GM18858 (cell line): ENCODE data around the gene ACSS1.

Experiments
- ATAC-seq: cut with Tn5 transposase; IDR thresholded peaks from one replicate; pipeline ENCODE4 v1.9.1; 2021; ENCODE audit not compliant: unreplicated experiment

The ACSS1 gene

DNA sequence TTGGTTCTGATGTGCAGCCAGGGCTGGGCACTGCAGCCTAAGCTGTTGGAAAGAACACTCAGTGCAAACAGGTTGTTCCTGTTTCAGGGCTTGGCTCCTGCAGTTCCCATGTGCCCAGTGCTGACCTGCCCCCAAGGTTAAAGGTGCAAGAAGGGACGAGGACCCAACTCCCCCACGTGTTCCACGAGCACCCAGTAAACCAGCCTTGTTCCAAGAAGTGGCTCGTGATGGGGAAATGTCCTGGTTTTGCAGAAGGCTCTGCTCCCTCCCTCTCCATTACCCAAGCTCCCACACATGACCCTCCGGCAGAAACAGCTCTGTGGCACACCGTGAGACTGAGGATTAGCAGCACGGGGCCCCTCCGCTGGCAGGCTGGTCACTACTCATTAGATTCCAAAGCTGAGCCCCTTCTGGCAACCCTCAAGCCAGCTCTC, 9.4 kb downstream of the ACSS1 start:
- ATAC-seq, result no peak

DNA sequence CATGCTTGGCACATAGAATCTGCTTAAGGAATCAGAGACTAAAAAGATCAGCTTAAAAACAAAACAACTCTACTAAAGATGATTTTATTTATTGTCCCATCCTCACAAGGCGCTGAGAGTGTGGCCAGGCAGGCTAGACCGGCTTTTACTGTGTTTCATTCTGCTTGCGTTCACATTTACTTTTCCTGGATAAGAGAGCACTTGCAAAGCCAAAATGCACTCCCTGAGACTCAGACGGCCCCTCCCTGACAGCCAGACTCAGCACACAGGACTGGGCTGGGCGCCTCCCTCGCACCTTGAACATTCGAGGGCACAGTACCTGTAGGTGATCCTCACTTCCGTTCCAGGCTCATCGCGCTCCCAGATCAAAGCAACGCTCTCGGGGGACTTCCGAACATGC, 10.2 kb downstream of the ACSS1 start:
- no peak for ATAC-seq

DNA sequence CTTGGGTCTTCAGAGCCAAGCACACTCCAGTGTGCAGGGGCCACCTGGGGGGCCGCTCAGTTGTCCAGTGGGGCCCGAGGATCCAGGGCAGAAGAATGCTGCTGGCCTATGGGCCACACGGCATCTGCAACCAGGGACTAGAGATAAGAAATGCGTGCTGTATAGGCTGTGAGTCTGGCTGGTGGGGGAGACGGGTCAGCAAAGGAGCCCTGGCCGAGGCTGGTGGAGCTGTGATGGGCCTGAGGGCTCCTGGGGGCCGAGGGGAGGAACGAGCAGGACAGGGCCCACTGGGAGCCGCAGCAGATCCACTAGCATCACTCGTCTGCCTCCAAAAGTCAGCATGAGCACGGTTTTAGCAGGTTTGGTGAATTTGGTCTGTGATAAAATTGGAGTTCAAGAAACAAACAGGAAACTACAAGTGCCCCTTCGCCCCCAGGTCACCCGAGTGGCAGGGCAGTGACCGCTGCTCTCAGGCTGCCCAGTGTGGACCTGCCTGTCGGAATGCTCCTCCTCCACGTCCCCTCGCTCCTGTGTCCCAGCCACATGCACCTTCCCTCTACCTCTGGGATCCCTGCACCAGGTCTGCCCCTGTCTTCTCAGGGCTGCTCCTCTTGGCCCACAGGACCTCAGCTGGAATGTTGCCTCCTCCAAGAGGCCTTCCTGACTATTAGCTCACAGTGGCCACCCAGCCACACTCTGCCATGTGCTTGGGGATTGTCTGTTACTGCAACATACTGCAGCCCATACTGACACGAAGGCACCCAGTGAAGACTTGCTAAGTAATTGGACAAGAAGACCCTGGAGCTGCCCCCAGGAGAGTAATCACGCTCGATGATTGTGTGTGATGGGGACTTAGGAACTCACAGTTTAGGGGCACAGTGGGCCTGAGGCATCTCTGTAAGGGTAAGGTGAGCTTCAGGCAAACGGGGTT, 10.9 kb downstream of the ACSS1 start:
- ATAC-seq, result no peak

DNA sequence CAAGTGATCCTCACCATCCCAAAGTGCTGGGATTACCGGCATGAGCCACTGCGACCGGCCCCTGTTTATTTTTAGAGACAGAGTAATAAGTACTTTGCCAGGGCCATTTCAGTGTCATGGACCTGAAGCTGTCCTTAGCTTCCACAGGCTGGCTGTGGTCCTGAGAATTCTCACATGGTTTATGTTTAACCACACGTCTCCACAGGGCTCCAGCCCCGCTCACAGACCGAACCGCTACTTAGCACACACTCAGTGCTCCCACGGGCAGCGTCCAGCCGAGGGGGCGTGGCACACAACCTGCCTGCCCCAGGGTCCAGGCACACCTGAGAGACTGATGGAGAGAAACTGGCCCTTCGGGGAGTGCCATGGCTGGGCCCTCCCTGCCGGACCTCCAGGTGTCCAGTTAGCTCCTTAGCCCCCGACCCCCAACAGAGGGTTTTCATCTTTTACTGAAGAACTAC, 11.7 kb downstream of the ACSS1 start:
- ATAC-seq, result no peak

DNA sequence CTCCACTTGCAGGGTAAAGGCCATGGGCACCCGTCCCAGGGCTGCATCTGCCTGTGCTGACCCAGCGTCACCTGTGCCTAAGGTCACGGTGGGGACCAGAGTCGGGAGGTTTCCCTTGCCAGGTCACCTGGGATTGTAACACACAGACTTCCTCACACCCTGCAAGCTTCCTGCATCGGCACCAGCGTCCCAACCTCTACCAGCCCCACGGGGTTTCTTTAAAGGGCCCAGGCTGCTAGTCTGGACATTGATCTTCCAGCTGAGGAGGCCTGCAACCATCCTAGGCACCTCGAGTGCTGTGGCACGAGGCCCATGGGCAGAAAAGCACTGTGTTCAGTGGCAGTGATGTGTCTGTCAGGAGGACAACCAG, 12.6 kb downstream of the ACSS1 start:
- ATAC-seq, result no peak

DNA sequence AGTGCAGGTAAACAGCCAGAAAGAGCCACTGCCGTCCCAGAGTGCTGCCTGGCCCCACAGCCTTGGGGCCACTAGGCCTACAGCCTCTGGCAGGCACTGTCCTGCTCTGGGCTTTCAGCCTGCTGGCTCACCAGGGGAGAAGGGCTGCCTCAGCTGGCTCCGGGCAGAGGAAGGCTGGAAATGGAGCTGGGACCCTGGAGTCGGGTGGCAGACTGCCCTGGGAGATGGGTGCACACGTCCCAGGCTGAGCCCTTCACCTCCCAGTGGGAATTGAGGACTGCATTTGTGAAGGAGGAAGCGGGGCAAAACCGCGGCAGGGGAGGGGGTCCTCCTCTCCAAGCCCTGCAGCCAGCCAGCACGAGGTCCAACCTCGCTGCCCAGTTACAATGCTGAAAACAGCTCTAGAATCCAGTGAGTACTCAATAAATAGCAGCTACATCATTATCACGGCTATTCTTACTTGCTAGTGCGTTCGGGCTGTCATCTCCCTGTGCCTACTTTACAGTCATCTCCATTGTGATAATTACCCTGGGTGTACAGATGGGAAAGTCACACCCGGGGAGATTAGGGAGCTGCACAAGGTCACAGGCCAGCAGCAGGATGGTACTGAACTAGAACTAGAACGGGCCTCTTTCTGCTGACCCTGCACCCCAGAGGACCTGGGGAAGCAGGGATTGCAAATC, 13.1 kb downstream of the ACSS1 start:
- no peak for ATAC-seq

DNA sequence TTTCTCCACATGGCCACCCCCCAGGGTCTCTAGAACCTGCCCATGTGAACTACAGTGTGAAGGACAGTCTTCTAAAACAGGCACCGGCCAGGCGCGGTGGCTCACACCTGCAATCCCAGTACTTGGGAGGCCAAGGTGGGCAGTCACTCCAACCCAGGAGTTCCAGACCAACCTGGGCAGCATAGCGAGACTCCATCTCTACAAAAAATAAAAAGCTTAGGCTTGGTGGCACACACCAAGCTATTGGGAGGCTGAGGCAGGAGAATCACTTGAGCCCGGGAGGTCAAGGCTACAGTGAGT, 13.7 kb downstream of the ACSS1 start:
- ATAC-seq, result no peak

DNA sequence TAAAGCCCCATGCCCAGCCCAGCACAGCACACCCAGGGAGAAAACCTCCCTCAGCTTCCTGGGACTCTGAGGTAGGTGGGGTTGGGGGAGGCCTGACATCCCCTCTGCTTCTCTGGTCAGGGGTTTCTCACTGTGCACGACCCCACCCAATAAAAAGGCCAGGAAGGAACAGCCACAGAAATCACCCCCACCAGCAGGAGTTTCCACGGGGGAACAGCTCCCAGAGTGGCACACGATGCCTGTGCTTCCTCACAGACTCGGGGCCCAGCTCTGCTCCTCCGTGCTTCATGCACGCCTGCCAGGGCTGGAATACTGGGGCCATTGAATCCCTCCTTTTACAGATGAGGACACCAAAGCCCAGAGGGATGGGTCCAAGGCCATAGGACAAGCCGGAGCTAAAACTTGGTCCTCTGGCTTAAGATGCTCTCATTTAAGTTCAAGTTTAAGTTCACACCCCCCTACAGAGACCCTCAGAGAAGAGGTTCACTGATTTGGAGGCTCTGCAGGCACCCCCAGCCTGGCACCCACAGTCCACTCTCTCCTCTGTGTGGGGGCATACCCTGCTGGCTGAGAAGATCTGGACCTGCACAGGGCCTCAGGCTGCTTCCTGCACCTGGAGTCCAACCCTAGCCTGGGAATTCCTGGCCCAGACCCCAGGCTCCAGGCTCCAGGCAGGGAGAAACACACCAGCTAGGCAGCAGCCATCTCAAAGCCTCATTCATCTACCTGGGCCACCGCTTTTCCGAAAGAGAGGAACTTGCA, 14.3 kb downstream of the ACSS1 start:
- ATAC-seq, result no peak

DNA sequence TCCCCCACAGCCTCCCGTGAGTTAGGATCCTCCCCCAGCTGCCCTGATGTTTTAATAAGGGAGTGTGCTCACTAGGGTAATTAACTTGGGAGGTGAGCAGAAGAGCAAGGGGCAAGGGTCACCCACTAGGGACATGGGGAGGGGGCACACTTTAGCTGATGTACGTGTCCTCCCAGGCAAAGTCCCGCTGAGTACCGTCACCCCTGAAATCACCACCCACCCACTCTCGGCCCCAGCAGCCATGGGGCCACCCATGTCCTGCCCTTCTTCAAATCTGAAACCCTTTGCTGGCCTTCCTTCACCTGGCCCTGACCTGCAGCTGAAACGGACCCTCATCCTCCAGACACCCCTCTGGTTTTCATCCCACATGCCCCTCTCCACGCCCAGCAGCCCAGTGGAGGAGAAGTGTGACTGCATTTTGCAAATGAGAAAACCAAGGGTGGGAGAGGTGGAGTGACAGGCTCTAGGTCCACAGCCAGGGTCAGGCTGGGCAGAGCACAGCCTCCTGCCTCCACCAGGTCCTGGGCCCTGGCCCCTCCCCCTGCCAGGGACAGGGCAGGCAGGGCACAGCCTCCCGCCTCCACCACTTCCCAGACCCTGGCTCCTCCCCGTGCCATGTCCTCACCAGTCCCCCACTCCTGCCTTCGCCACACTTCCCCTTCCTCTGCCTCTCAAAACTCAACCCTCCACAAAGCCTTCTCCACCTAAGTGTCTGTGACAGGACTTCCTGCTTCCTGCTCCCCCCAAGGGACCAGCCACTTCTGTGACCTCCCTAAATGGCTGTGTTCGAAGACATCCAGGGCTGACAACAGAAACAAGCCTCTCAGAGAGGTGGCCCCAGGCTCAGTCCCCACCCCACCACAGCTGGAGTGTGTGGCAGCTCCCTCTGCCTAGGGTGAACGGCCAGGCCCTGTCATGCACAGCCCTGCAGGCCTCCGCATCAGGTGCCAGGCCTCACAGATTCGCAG, 15.1 kb downstream of the ACSS1 start:
- peak; percentile 89 for ATAC-seq

DNA sequence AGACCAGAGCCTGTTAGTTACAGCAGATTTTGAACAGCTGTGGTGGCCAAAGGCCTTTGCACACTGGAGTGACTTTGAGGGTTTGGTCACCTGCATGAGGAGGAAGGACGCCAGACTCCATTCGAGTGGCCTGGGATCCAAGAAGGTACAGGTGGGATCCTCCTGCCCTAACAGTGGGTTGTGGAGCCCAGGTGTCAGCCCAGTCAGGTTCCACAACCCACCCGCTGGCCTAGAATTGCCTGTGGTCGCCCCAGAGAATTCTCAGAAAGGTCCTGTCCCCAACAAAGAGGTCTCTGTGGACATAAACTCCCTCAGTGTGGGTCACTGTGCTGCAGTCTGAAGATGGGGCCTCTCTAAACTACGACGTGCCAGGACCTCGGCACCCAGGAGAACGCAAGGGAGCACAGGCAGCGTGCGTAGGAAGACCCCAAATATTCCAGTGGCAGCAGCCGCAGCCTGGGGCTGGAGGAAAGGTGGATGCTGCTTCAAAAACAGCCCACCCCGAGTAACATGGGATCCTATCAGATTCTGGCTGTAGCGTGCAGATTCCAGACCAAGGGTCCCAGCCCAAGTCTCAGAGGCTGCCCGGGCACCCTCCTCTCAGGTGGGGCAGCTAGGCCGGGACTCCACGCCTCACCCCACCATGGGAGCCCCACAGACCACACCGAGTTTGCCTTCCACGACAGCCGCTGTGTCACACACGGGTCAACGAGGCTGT, 16.0 kb downstream of the ACSS1 start:
- no peak for ATAC-seq

DNA sequence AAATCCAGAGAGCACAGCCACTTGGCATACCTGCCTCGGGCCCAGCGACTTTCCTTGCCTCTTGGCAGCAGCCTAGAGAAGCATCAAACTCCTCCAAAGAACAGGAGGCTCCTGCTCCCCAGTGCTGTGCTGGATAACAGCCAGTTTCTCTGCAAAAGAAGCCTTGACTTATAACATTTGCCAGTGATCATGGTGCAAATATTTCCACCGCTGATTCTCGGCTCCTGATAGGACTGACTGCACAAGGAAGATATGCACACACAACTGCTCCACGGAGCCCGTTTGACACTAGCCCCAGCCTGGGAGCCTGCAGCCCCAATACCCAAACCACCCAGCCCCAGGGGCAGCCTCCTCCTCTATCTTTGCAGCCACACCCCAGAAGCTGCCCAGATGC, 17.5 kb downstream of the ACSS1 start:
- no peak for ATAC-seq

DNA sequence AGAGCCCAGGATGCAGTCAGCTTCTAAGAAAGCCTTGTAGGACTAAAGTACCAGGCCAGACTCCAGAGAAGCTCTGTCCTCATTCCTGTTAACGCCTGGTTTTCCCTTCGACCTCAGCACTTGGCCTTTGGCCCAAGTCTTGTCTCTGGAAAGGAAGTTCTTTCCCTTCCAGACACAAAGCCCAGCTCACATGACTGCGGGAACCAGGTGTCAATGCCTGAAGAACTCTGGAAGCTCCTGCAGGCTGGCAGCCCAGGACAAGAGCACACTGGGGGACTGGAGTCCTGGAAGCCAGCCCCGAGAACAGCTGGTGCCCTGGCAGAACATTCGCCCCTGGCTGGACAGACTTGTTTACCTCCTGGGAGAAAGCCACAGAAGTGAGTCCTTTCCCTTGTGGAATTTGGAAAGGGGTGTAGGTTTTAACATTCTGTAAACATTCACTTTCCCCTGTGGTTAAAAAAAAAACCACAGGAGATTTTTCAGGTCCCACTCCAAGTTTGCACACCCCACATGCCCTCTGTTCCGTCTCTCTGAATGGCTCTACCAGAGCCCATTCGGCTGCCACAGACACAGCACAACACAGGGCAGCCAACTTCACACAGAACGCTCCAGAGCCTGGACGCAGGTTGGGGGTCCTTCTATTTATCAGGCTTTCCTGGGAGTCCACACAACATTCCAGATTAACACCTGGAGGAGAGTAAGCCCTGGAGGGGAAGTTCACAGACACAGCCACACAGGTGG, 18.1 kb downstream of the ACSS1 start:
- ATAC-seq, result no peak

DNA sequence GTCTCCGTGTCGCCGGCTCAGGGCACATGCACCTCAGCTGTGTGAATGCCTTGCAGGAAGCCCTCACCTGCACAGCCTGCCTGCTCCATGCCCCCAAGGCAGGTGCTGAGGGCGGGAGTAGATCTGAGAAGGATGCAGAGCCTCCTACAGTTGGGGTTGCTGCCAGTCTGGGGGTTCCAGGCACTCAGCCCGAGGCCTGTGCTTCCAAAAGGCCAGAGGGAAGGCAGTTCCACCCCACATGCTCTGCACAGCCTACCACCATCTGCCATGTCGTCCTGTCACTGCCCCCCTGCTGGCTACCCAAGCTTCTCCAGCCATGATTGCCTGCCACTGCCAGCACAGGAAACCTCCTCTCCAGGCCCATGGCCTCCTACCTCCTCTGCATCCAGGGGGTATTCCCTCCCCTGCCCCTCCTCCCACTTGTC, 19.3 kb downstream of the ACSS1 start:
- no peak for ATAC-seq

DNA sequence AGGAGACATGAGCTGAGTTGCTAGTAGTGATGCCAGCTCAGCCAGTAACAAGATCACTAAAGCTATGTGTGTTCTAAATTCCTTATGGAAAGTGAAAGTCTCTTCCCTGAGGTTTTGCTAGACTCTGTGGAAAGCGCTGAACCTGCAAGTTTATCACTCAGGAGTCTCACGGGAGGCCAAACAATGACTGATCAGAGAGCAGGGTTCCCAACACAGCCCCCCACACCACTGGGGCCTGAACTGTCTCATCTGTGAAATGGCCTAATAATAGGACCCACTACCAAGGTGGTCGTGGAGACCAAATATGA, 19.9 kb downstream of the ACSS1 start:
- no peak for ATAC-seq

DNA sequence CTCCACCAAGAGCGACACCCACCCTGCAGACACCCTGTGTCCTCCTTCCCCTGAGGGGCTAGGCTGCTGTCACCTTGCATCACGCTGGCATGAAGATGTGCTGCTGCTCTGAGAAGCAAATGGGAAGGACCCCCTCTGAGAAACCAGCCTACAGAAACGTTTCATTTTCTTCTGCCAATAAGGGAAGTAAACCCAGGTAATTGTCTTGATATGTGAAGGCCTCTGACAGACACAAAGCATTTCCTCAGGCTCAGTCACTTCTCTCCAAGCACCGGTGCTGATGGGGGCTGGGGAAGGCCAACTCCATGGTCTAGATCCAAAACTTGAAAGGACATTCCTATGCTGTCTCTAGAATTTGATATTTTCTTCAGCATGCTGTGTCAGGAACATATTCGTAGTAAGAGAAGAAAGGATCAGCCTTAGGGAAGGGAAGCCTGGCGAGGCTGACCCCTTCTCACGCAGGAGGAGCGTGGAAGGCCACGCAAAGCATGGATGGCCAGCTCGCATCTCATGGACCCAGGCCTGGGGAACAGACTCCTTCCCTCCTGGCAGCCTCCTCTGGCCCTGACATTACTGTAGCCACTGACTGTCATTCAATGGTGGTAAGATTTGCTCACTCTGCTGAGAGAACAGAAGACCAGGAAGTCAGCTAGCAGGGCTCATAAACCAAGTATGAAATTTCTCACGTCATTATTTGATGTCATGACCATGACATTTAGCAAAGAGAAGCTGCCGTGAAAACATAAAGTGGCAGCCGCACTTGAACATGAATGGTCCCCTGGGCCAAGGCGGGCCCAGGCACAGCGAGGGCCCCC, 20.4 kb downstream of the ACSS1 start:
- ATAC-seq, result no peak

DNA sequence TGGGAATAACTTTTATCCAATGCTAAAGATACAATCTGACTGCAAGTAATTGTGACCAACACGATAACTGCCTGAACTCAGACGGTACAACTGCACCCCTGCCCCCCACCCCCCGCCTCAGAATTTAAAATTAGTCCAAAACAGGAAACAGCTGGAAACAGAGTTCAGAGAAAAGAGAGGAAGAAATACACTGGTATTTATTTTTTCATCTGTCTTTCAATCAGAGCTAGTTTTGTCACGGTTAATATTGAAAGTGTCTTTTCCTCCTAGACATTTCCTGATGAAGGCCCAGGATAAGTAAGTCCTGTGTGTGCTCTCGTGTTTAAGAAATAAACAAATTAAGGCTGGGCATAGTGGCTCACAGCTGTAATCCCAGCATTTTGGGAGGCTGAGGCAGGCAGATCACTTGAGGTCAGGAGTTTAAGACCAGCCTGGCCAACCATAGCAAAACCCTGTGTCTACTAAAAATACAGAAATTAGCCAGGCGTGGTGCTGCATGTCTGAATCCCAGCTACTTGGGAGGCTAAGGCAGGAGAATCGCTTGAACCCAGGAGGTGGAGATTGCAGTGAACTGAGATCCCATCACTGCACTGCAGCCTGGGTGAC, 21.5 kb downstream of the ACSS1 start:
- ATAC-seq, result no peak

DNA sequence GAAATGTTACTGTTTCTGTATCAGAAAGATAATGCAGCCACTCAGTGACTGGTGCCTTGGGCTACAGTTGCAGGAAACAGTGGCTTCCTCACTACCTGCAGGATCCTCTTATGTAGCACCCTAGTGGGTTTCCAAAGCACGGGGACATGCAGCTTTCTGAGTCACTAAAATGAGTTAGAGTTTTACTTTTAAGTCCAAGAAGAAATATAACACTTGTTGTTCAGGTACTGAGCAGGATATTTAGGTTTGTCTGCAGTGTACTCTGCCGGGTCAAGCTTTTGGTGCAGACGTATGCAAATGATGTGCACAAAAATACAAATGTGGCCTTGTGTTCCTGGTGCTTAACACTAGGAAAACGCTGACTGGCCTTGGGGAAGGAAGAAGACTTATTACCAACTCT, 22.0 kb downstream of the ACSS1 start:
- no peak for ATAC-seq

DNA sequence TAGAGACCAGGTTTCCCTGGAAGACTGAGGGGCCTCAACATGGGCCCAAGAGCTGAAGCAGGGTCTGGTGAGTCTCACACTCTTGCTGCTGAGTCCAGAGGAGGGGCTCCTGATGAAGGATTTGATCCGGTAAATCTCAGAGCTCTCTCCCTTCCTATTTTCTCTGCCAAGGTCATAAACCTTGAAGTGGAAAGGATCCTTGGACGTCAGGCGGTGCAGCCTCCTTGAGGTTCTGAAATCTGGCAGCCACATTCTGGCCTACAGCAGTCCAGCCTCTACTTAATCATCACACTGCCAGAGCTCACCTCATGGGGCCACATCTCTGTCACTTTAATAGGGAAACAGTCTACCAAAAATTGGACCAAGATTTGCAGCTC, 24.0 kb downstream of the ACSS1 start:
- ATAC-seq, result no peak
